Activated CD8-positive, alpha-beta memory T cell treated with anti-CD3 and anti-CD28 coated beads, Interleukin-2, amount 50 U/mL, for 4 hours (primary cell): ENCODE results near the gene KAZN.

Source experiments
- DNase-seq: peaks from one replicate; pipeline ENCODE4 v3.0.0-alpha.2; 2020

The KAZN gene

GRCh38 chr1:14866911-14867612, 268.6 kb downstream of the KAZN start:
- no peak for DNase-seq

GRCh38 chr1:14869187-14869586, 270.7 kb downstream of the KAZN start:
- no peak for DNase-seq

- DNase-seq: no peak
Observed at GRCh38 chr1:14871218-14871970, 272.9 kb downstream of the KAZN start.

- DNase-seq: no peak
Observed at GRCh38 chr1:14872762-14873161, 274.3 kb downstream of the KAZN start.

GRCh38 chr1:14873677-14874076, 275.2 kb downstream of the KAZN start:
- no peak for DNase-seq

GRCh38 chr1:14875524-14876509, 277.3 kb downstream of the KAZN start:
- no peak for DNase-seq

- DNase-seq: no peak
Observed at GRCh38 chr1:14876747-14877146, 278.3 kb downstream of the KAZN start.

- DNase-seq: no peak
Observed at GRCh38 chr1:14877224-14877623, 278.7 kb downstream of the KAZN start.

GRCh38 chr1:14878124-14878523, 279.6 kb downstream of the KAZN start:
- no peak for DNase-seq

GRCh38 chr1:14878951-14879350, 280.5 kb downstream of the KAZN start:
- DNase-seq: no peak

GRCh38 chr1:14880456-14881316, 282.2 kb downstream of the KAZN start:
- DNase-seq: no peak

- DNase-seq: no peak
Observed at GRCh38 chr1:14881775-14882672, 283.5 kb downstream of the KAZN start.

- DNase-seq: no peak
Observed at GRCh38 chr1:14884614-14885175, 286.2 kb downstream of the KAZN start.

GRCh38 chr1:14887044-14887566, 288.6 kb downstream of the KAZN start:
- no peak for DNase-seq

- DNase-seq: no peak
Observed at GRCh38 chr1:14887764-14888350, 289.4 kb downstream of the KAZN start.

- DNase-seq: no peak
Observed at GRCh38 chr1:14888374-14888773, 289.9 kb downstream of the KAZN start.

- DNase-seq: no peak
Observed at GRCh38 chr1:14889825-14890440, 291.4 kb downstream of the KAZN start.

- DNase-seq: no peak
Observed at GRCh38 chr1:14891991-14892390, 293.5 kb downstream of the KAZN start.

- DNase-seq: no peak
Observed at GRCh38 chr1:14894811-14895560, 296.5 kb downstream of the KAZN start.
